NCI-H1092 (cell line): Measurements from ENCODE around the gene YPEL4.

Source experiments
- DNase-seq: peaks from one replicate; lab custom pipeline; 2025; lab: John Stamatoyannopoulos, UW

YPEL4 gene

DNA sequence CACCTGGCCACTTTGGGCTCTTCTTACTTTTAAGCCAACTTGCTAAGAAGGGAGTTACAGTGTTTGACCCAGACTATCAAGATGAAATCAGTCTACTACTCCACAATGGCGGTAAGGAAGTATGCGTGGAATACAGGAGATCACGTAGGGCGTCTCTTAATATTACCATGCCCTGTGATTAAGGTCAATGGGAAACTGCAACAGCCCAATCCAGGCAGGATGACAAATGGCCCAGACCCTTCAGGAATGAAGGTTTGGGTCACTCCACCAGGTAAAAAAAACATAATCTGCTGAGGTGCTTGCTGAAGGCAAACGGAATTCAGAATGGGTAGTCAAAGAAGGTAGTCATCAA, 1.0 kb upstream of the YPEL4 start:
- DNase-seq, result no peak

DNA sequence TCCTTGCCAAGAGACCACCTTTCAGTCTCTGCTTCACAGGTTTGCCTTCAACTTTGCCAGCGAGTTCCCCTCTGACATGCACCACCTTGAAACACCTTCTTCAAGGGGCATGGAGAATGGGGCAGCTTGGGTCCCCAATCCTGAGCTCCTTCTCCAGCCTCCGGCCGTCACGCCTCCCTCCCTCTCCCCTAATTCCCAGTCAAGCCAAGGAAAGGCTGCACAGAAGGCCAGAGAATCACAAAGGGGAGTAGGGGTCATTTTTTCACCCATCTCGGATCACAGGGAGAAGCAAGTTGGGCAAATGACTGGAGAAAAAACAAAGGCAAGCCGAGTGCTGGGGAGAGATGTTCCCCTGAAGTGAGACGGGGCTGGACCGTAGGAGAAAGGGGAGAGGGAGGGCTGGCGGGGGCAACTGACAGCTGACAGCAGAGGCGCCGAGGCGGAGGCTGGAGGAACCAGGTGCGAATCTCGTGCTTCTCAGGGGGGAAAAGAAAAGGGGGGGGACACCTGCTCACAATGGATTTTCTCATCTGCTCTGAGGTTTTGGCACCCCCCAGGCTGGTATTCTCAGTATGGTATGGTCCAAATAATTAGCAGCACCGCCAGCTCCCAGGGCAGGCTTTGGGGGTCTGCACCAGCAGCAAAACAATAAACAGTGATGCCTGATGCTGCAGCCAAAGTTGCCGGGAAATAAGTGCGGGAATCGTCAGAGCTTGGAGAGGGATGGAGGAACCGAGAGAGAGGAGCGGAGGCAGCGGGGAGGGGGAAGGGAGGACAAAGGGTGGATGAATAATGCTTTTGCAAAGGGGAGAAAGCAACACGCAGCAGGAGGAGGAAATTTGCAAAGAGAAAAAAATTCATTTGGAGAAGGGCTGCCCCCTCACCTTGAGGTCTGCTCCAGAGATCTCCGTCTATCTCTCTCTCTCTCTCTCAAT, 644 bp downstream of the YPEL4 start:
- no peak for DNase-seq

DNA sequence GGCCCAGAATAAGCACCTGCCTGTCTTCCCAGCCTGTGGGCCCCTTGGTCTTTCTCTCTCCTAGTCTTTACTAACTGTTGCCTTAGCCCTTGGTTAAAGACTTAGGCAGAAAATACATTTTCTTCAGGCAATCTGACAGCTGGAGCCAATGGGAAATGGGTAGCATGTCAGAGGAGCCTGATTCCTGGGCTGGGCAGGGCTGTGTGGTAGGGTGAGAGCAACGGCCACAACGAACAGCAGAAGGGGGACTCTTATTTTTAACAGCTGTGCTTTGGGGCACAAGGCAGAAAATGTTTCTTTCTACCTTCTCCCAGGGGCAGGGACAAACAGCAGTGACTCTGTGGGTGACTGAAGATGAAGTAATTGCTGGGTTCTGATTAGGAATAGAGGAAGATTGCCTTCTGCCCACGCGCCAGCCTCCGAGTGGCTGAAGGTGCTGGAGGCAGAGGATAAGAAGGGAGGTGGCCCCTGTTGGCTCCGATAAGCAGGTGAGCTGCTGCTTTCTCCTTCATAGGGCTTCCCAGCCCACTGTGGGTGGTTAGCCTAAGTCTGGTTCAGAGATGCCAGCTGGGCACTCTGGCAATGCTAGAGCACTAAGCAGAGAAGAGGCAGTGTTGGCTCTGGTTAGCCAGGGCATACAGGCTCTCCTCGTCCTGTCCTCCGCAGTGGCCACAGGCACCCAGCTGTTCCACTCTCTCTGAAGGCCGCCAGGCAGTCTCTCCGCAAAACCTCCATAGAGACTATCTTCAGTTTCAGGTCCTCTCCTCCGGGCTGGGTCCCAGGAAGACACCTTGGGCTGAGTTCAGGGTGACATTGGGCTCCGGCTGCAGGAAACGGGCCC, 1.5 kb downstream of the YPEL4 start:
- no peak for DNase-seq

DNA sequence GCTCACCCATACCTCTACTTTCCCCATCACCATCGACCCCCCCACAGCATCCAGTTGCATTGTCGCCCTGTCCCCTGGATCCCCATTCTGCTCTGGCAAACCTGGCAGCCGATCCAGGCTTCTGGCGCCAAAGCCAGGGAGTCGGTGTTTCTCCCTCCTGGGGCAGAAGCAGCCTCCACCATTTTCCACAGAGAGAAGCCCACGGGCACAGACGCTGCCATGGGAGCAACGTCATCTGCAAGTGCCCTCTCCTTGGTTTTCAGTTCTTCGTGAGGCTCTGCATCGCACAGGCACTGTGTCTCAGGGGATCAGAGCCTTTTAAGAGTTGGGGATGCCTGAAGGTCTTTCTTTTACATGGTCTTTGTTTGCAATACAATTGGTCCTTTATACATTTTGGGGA, 2.3 kb downstream of the YPEL4 start:
- no peak for DNase-seq

DNA sequence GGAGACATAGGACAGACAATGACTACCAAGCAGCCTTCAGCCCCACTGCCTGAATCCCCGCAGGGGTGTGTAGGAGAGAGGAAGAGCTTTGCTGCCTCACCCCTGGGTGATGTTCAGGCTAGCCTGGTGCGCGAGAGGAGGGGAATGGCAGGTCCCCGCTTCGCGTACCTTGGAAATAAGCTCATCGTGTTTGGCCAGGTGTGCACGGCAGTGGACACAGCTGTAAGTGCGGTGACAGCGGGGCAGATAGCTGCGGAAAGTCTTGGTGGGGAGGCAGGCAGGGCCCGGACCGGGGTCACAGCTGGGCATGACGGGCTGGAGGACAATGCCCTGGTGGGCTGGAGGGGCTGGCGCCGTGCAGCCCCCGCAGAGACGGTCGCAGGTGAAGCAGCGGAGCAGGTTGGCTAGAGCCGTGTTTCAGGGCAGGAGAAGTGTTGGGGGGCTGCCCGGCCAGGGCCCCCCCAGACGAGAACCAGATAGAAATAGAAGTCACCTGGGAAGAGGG, 2.9 kb downstream of the YPEL4 start:
- DNase-seq, result no peak

DNA sequence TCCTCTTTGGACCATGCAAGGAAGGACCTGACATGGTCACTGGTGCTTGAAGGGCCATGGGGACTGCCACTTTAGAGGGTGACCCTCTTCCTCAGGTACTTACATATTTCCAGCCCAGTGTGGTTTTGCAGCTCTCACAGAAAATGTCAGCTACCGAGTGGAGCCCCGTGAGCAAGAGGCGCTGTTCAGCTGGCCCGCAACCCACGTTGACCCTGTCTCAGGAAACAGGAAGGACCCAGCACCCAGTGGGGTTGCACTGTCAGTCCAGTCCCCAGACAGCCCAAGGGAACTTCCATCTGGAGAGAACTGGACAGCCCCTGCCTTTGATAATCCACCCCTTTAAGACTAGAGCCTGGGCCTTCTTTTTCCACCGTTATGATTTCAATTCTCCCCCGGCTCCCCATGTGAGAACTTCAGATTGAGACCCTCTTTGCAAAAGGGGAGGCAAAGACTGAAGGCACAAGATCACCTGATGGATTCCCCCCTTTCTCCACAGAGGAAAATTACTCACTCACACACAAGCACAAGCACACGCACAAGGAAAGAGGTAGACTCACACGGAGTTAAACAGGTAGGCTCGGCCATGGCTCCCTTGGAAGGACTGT, 3.4 kb downstream of the YPEL4 start:
- no peak for DNase-seq

DNA sequence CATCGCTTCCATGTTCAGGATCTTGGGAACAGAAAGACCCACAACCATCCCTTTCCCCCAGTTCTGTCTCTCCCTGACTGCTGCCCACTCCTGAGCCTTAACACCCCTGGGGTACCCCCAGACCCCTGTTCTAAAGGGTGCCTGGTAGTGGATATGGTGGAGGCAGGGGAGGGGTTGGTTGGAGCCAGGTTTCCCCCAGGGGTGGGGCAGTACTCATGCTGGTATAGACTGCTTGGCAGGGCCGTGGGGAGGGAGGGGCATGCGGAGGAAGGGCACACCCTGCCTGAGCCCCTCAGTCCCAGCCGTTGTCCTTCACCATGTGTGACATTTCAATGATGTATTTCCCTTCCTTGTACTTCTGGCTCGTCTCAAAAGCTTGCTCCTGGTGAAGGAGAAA, 4.0 kb downstream of the YPEL4 start:
- no peak for DNase-seq

DNA sequence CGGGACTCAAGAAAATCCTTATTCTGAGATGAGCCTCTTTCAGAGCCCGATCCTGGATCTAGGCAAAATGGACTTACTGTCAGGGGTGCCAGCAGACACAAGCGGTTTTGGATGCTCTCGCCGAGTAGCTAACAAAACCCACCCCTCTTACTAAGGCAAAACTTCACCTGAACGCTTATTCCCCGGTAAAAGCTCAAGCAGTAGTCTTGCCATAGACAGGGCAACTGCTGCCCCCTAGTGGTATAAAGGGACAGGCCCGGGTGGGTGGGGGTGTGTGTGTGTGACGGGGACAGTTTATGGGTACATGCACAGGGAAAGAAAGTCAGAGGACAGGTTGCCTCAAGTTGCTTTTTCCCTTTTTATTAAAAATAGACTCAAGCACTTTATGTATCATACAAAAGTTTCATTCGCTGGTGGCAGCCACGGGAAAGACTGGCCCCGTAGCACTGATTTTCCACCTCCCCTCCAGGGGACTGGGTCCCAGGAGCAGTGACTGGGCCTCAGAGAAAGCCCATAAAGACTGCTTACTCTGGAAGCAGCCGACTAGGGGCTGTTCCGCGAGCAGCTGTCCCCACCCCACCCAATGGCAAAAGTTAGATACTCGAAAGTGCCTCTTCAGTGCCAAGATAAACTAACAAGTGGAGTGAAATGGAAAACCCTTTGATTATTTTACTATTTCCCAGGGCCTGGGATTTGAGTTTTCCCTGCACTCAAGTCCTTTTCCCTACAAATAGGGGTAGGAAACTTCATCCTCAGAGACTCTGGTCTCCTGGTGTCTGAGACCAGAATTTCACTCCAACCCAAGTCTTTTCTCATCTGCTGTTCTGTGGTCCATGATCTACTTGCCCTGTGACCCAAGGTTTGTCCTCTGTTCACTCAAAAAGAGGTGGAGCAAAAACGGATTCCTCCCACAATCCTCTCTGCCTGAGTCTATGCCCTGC, 4.7 kb downstream of the YPEL4 start:
- DNase-seq, result peak; percentile 68

DNA sequence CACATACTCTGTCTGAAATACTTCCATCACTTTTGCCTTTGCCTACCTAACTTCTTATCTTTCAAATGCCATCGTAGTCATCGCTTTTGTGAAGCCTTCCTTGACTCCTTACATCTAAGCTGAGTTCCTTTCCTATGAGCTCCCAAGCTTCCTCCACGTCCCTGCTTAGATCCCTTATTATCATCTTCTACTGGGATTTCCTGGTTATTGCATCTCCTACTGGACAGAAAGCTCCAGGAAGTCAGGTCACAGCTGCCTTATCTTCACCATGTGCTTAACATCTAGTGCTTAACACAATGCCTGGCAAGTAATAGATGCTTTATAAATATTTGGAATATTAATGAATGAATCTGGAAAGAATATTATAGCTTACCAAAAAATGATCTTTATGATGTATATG, 5.9 kb downstream of the YPEL4 start:
- no peak for DNase-seq

DNA sequence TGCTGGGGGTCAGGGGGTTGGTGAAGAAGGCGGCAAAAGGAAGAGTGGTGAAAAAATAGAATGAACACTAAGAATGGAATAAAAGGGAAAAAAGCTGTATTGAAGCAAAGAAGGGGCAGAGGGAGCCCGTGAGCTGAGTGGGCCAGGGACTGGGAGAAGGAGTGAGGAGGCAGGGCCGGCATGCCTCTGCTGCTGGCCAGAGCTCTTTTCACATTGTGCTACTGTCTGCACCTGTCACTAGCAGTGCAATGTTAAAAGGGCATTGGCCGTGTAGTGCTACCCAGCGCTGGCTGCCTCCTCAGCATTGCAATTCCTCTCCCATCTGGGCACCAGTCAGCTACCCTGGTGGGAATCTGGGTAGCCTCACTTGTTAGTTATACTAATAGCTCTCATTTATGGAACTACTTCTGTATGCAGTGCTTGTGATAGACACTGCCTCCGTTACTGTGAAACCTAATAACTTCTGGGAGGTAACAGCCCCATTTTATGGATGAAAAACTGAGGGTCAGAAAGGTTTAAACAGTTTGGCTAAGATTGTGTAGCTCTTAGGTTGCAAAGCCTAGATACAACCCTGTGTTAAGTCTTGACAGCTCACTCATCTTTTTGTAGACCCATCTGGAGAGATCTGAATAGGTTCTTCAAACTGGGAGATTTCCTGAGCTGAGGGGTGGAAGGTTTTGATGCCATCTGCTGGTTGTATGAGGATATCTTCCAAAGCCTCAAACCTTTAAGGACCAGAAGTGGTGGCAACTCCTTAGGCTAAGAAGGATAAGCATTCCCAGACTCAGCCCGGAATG, 8.5 kb downstream of the YPEL4 start:
- DNase-seq, result no peak

DNA sequence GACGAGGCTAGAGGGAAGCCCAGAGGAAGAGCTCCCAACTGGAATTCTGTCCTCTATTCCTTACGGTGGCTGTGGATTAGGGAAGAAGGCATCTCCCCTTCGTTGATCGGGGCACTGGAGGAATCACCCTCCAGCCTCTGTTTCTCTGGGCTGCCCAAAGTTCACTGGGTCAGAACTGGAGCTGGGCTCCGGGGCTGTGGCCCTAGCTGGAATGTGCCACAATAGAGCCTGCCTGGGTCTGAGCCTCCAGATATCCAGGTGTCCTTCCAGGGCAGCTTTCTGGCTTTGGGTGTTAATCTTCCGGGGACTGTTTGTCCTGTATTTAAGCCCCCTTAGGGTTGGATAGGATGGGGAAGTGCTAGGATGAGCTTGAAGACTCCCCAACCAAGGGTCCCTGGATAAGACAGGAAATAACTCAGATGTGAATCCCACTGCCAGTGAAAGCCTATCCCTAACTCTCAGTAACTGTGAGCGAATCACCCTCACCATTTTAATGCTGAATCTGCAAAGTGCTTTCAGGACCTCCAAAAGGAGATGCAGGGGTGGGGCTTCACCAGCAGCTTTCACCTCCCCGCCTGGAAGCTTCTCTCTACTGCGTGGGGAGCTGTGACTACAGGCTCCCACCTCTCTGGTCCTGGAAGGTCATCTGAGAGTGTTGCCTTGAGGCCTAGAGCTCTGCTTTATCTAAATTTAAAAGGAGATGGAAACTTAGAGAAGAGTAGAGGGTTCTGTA, 9.5 kb downstream of the YPEL4 start:
- no peak for DNase-seq

DNA sequence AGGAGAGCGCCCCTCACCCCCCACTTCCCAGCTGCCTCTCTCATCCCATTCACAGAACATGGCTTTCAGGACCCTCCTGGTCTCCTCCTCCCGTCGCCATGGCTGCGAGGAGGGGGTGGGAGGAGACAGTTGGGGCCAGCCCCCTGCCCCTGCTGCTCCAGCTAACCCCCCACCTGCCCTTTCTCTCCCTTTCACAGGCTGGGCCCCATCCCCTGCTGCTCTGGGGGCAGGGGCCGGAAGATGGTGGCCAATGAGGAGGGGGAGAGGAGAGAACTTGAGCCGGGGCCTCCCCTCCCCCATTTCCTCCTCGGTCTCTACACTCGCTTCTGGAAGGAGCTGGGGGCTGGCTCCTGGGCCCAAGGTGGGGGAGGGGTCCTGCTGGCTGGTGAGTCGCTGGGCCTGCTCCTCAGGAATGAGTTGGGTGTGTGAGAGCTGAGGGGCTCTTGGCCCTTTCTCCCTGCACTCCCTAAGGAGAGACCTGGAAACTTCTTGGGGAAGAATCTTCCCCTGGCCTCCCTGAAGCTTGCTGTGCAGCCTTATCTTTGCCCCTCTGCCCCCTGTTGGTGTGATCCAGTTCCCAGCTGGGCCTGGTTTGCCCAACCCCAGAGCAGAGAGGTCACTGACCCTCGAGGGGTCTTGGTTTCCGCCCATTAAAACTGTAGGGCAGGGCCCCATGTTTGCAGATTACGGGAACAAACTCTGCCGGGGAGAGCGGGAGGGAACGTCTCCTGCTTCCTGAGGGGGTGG, 10.2 kb downstream of the YPEL4 start:
- DNase-seq, result no peak

DNA sequence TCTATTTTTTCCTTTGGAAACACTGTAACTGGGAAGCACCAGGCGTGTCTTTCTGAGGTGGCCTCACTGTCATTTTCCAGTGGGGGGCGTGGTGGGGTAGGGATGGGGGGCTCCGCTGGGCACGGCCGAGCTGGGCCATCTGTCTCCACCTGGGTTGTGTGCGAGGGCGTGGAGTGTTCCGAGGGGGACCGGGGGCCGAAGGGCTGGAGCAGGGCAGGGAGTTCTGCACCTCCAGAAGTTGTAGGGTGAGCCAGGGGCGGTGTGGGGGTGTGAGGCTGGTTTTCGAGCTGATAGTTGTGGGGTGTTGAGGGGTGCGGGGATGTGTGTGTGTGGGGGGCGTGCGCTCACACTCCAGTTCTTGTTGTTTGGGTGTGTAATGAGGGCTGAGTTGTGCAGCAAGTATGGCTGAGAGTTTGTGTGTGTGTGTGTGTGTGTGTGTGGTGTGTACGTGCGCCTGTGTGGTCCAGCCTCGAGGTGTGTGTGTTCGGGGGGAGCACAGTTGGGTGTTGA, 10.8 kb downstream of the YPEL4 start:
- no peak for DNase-seq

DNA sequence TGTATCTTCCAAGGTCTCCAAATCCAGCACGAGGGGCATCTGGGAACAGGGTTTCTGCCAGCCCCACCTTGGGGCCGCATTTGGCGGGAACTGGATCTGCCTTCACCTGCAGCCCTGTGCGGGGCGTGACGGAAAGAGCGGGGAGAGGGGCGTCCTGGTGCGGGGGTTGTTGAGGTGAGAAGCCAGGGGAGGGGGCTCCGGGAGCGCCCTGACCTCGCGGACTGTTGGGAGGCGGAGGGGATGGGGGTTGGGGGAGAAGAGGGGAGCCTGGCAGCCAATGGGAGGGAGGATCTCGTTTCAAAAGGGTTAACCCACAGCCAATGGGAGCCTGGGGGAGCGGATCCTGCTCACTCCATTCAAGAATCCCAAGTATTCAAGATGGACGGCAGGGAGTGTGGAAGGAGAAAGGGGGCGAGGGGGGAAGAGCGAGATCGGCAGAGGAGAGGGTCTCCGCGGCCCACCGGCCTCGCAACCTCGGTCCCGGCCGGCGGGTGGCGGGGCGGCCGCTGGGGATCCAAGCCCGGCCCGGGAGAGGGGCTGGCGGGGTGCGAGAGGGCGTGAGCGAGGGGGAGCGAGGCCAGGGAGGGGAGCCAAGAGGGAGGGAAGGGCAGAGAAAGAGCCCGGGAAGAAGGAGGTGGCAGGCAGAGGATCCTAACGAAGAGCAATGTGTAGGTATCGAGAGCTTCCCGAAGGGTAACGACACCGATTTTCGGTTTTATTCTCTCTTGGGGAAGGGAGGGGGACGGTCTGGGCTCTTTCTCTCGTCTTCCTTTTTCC, 11.5 kb downstream of the YPEL4 start:
- peak; percentile 38 for DNase-seq

DNA sequence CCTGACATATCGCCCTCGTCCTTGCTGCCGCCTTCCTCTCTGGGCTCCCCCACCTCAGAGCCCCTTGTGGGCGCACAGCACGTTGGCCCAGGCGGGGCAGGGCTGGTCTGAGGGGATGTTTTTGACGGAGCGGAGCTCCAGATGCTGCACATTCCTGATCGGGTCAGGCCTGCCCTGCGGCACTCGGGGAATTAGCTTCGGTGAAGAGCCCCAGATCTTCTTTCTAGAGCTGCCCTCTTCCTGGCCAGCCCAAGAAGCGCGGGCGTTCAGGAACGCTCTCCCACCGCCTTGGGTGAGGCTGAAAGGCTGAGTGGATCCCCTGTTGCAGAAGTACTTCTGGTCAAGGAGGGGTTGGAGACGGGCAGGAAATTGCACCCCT, 12.1 kb downstream of the YPEL4 start:
- no peak for DNase-seq

DNA sequence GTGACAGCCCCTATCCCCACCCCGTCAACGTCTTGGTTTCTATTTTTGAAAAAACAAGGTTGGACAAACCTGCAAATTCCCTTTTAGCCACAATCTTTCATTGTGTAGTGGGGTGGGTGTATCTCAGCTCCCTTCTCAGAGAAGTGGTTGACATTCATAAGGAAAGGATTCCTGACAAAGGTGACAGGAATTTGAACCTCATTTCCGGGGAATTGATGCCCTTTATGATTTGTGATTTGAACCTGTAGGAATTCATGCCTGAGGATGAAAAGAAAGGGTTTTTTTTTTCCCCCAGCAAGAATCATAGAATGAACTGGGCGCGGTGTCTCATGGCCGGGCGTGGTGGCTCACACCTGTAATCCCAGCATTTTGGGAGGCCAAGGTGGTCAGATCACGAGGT, 14.5 kb downstream of the YPEL4 start:
- DNase-seq, result no peak

DNA sequence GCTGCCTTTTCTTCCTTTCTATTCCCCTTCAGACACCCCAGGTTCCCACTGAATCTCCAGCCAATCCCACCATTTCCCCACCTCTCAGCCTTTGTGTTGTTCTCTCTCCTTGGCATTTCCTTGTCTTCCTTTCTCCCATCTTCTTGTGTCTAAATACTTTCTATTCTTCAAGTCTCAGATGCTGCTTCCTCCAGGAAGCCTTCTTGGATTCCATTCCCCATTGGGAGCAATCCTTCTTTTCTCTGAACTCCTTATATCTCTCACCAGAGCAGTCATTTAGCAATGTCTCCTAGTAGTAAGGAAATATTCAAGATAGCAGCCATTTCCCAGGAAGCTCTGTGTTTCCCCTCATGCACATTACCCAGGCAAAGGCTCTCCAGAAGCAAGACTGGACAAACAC, 15.4 kb downstream of the YPEL4 start:
- no peak for DNase-seq

DNA sequence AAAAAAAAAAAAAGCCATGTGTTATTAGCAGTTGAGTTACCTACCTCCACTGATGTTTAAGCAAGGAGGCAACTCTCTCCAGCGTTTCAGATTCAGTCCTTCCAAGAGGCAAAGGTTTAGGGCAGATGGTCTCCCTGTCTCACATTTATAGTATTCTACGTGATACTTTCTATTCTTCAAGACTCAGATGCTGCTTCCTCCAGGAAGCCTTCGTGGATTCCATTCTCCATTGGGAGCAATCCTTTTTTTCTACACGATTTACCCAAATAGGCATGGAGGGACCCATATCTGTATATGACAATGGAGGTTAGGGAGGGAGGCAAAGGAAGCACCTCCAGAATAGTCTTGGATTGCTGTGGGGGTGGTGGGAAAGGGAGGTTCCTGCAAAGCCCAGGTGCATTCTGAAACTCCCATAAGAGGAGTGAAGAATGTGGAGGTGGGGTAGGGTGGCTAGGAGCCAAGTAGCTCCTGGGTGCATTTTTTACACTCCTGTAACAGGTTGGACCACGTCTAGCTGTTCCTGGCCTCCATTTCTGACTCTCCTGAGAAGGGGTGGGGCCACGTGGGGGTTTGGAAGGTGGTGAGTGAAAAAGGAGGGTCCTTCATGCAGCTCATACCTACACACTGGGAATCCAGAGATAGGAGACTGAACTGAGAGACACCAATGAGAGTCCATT, 16.2 kb downstream of the YPEL4 start:
- DNase-seq, result no peak
